Upper lobe of right lung (tissue), 1 donor: ENCODE data around the gene OTUD4. TPM values are rescaled to one million over a fixed set of nuclear protein-coding genes. Genes with fewer than 3 reads are reported as not detected.

Experiments used
- ATAC-seq: fragments of 200-7000 bp; cut with Tn5 transposase; one replicate; pipeline ENCODE4 v1.9.1; 2020; ENCODE audit warnings: mild to moderate bottlenecking, moderate library complexity
- DNase-seq: peaks from one replicate; pipeline ENCODE4 v3.0.0-alpha.2; 2020
- H3K27ac ChIP-seq: fragments of 200-600 bp; one replicate; pipeline ENCODE4 v1.8.0; 2022
- H3K27me3 ChIP-seq: fragments of 200-600 bp; one replicate; pipeline ENCODE4 v1.8.0; 2022; ENCODE audit warnings: mild to moderate bottlenecking
- H3K36me3 ChIP-seq: fragments of 200-600 bp; one replicate; pipeline ENCODE4 v1.8.0; 2022
- H3K4me1 ChIP-seq: fragments of 200-600 bp; one replicate; pipeline ENCODE4 v1.8.0; 2022
- H3K4me3 ChIP-seq: fragments of 200-600 bp; one replicate; pipeline ENCODE4 v1.8.0; 2022; ENCODE audit warnings: mild to moderate bottlenecking
- H3K9me3 ChIP-seq: fragments of 200-600 bp; one replicate; pipeline ENCODE4 v1.8.0; 2022
- CTCF ChIP-seq: fragments of 200-600 bp; IDR thresholded peaks from one replicate; pipeline ENCODE4 v1.8.0; 2022; ENCODE audit warnings: antibody characterized with exemption
- intact Hi-C: fragments of 100-400 bp; cut with DNase I; formaldehyde crosslinking; loops from one replicate; pipeline ENCODE4 v1.11.0; 2022
- total RNA-seq: library from RNA; stranded (reverse); fragmentation: NEBNext Ultra II Directional; extraction: Animal tissue kit (Norgen Biotek cat#: 25700); gene quantifications from one replicate; pipeline ENCODE4 v1.2.1, GENCODE V29; 2021
- donor health status: DM: no; HTN: yes; CAD: no; lungs with severe emphysema.

OTUD4 gene
- total RNA-seq, 1 donor from 2014 or later: 46.3 TPM

GRCh38 chr4:145097821-145098674 is 82.3 kb downstream of the OTUD4 start, which contains the start of the genes ABCE1 and ANAPC10:
Gene ABCE1, plus strand, starts transcription at chr4:145098311. Its CDS starts 6,102 bp downstream, at chr4:145104413.
Gene ANAPC10, minus strand, starts transcription at chr4:145098196. Its CDS starts 2,097 bp downstream, at chr4:145096099.
- Histone ChIP-seq H3K9me3 (peaks cover 5% of the 10 kb centered on the region), H3K27ac (peak within 1 kb of the TSS; percentile 96), H3K4me1 (peaks cover 34% of the 10 kb centered on the region), H3K4me3 (peak within 1 kb of the TSS; percentile 94), H3K36me3 (peaks cover 23% of the 10 kb centered on the region), H3K27me3 (no peaks in the 10 kb centered on the region)
- peak; percentile 10 for TF ChIP-seq CTCF
- intact Hi-C loops: no loop called here
- ATAC-seq (peak; percentile 99), DNase-seq (peak; percentile 96)

DNA sequence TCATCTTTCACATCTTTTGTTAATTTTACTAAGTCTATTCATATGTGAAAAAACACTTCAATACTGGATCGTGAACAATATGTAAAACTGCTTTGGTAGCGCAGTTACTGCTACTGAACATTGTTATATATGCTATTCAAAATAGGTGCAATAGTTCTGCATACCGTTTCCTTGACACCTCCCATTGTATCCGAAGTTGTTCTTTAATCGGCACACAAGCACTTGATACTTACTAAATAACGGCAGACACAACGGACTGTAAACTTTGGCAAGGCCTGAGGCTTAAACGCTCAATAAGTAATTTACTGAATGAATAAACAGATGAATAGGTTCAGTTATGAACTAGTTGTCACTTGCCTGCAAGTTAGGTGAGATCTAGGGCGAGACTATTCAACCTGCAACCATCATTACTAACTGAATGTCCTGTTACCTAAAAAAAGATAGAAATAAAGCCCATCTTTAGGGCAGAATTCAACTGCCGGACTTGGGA is 83.0 kb downstream of the OTUD4 start:
- no peak for TF ChIP-seq CTCF
- DNase-seq (no peak), ATAC-seq (no peak)
- H3K9me3 ChIP-seq: peaks cover 5% of the 10 kb centered on the region
- H3K27me3 ChIP-seq: no peaks in the 10 kb centered on the region
- H3K4me1 ChIP-seq: peaks cover 29% of the 10 kb centered on the region
- H3K4me3 ChIP-seq: peak overlapping the region; percentile 94
- peak overlapping the region; percentile 96 for H3K27ac ChIP-seq
- H3K36me3 ChIP-seq: peaks cover 29% of the 10 kb centered on the region
- intact Hi-C loops: no loop called here

GRCh38 chr4:145093638-145094037 is 86.8 kb downstream of the OTUD4 start:
- H3K36me3 ChIP-seq: peaks cover 55% of the 10 kb centered on the region
- intact Hi-C loops: no loop called here
- no peak for ATAC-seq

GRCh38 chr4:145090380-145090779 is 90.0 kb downstream of the OTUD4 start:
- DNase-seq (no peak), ATAC-seq (no peak)
- Histone ChIP-seq H3K27ac (no peak overlapping the region), H3K4me3 (no peak overlapping the region), H3K9me3 (peaks cover 5% of the 10 kb centered on the region), H3K36me3 (peaks cover 58% of the 10 kb centered on the region), H3K4me1 (no peaks in the 10 kb centered on the region), H3K27me3 (no peaks in the 10 kb centered on the region)
- no peak for TF ChIP-seq CTCF
- intact Hi-C loops: no loop called here

More at GRCh38 chr4:145093638-145094037, 86.8 kb downstream of the OTUD4 start:
- no peak overlapping the region for H3K4me3 ChIP-seq
- H3K27ac ChIP-seq: no peak overlapping the region
- H3K27me3 ChIP-seq: no peaks in the 10 kb centered on the region
- H3K4me1 ChIP-seq: peaks cover 13% of the 10 kb centered on the region
- no peak for DNase-seq
- peaks cover 5% of the 10 kb centered on the region for H3K9me3 ChIP-seq
- no peak for TF ChIP-seq CTCF

GRCh38 chr4:145083891-145084605 is 96.3 kb downstream of the OTUD4 start:
- DNase-seq: no peak
- Histone ChIP-seq H3K4me3 (no peak overlapping the region), H3K9me3 (no peaks in the 10 kb centered on the region), H3K4me1 (no peaks in the 10 kb centered on the region), H3K27me3 (no peaks in the 10 kb centered on the region), H3K36me3 (peaks cover 26% of the 10 kb centered on the region), H3K27ac (no peak overlapping the region)
- intact Hi-C loops: no loop called here
- no peak for TF ChIP-seq CTCF
- ATAC-seq: no peak

Other genes starting within 250 kb of the OTUD4 start
- gene ANAPC10, start 82.4 kb downstream of the OTUD4 start, total RNA-seq: 17.5 TPM
- gene ABCE1, start 82.3 kb downstream of the OTUD4 start, total RNA-seq: 41.2 TPM